ENCODE data around the gene EEF1AKMT3. TPM values are rescaled to one million over a fixed set of nuclear protein-coding genes. Genes with fewer than 3 reads are reported as not detected.

Gene EEF1AKMT3
- polyA plus RNA-seq, 1 donor = 8.0 TPM

DNA sequence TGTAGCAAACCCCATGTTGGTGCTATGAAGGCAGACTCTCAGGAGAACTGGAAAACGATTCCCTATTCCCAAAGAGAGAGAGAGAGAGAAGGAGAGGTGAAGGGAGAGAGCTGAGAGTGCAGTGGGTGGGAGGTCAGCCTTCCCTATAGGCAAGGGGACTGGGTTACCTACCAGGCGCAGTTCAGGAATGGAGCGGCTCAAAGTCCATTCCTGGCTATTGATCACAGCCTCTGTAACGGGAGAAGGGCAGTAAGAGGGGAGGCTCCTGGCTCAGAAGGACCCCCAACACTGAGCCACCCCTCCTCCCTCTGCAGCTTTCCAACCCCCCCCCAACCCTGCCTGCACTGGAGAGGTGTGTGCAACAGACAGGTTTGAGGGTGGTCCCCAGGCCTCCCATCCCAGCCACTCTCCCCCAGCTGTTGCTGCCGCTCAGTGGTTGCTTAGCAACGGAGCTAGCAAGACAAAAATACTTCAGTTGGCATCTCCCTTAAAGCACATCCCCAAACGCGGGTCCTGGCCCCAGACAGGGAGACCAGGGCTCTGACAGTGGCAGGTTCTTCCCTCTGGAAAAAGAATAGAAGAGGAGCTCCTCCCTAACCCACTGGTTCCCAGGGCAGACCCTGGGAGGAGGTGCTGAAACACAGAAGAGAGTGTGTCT is 37.1 kb upstream of the EEF1AKMT3 start:
- WGBS (ENCODE audit: insufficient coverage, low lambda C conversion rate) = no CpG with 5 or more reads among the region's 8 CpGs
- H3K4me1 ChIP-seq (ENCODE audit: control insufficient read depth, insufficient read depth, low read length) = peaks cover 8% of the 10 kb centered on the region
- peaks cover 7% of the 10 kb centered on the region for H3K9me3 ChIP-seq (ENCODE audit: control insufficient read depth, low read depth, low read length)
- no peaks in the 10 kb centered on the region for H3K36me3 ChIP-seq (ENCODE audit: control insufficient read depth, insufficient read depth, low read length)
- no peak overlapping the region for H3K4me3 ChIP-seq (ENCODE audit: low read length)
- DNase-seq = no peak
- peaks cover 98% of the 10 kb centered on the region for H3K27me3 ChIP-seq (ENCODE audit: control insufficient read depth, insufficient read depth, low read length)
- H3K27ac ChIP-seq (ENCODE audit: low read length) = no peak overlapping the region

DNA sequence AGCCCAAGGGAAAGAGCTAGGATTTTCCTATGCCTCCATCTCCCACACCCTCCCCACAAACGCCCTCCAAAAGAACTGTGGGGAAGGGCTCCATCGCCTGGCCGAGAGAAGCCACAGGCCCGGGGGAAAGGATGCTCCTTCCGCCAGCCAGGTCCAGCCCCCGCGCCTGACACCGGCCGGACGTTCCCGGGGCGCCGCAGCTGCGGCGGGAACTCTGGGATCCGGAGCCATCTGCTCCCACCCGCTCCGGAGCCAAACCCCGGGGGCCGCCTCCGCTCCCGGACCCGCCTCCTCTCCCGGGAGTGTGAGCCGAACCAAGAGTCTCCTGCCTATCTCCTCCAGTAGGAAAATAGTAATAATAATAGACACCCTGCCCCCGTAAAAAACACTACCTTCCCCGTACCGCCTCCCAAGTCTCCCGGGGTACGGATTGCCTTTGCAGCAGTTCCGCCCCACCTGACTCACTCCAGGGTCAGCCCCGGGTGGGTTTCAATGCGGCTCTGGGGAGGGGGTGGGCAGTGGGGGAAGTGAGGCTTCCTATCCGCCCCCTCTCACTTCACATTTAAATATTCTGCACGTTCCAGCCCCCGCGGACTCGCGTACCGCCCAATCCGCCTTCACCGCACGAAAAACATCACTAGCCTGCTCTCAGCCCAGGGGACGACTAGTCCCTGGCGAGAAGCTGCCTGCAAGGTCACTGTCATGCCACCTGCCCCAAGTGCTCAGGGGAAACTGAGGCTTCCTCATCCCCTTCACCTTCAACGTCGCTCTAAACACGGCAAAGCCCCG is 36.3 kb upstream of the EEF1AKMT3 start:
- H3K4me1 ChIP-seq (ENCODE audit: control insufficient read depth, insufficient read depth, low read length) = peaks cover 8% of the 10 kb centered on the region
- peaks cover 98% of the 10 kb centered on the region for H3K27me3 ChIP-seq (ENCODE audit: control insufficient read depth, insufficient read depth, low read length)
- H3K36me3 ChIP-seq (ENCODE audit: control insufficient read depth, insufficient read depth, low read length) = no peaks in the 10 kb centered on the region
- H3K27ac ChIP-seq (ENCODE audit: low read length) = no peak overlapping the region
- peaks cover 7% of the 10 kb centered on the region for H3K9me3 ChIP-seq (ENCODE audit: control insufficient read depth, low read depth, low read length)
- DNase-seq = no peak
- H3K4me3 ChIP-seq (ENCODE audit: low read length) = no peak overlapping the region
- no CpG with 5 or more reads among the region's 49 CpGs for WGBS (ENCODE audit: insufficient coverage, low lambda C conversion rate)

DNA sequence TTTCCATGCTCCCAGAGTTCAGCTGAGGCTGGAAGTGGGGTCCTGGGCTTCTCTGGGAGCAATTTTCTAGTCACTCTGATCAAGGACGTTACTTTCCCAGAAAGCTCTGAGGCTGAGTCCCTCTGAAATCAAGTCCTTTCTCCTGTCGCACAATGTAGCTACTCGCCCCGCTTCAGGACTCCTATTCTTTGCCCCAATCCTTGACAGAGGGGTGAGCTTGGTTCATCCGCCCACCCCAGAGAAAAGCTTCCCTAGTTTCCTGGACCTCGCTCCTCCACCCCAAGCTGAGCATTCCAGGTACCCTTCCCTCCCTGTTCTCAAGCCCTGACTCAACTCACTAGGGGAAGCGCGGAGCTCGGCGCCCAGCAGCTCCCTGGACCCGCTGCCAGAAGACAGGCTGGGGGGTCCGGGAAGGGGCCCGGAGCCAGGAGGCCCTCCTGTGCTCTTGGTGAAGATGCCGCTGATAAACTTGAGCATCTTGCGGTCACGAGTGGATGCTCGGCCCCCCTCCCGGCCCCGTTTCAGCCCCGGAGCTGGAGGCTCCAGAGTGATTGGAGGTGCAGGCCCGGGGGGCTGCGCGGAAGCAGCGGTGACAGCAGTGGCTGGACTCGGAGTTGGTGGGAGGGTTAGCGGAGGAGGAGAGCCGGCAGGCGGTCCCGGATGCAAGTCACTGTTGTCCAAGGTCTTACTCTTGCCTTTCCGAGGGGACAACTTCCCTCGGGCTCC is 35.5 kb upstream of the EEF1AKMT3 start:
- Histone ChIP-seq H3K9me3 (ENCODE audit: control insufficient read depth, low read depth, low read length) (peaks cover 7% of the 10 kb centered on the region), H3K4me3 (ENCODE audit: low read length) (no peak overlapping the region), H3K27me3 (ENCODE audit: control insufficient read depth, insufficient read depth, low read length) (peaks cover 98% of the 10 kb centered on the region), H3K4me1 (ENCODE audit: control insufficient read depth, insufficient read depth, low read length) (peaks cover 8% of the 10 kb centered on the region), H3K36me3 (ENCODE audit: control insufficient read depth, insufficient read depth, low read length) (no peaks in the 10 kb centered on the region), H3K27ac (ENCODE audit: low read length) (no peak overlapping the region)
- no peak for DNase-seq
- no CpG with 5 or more reads among the region's 31 CpGs for WGBS (ENCODE audit: insufficient coverage, low lambda C conversion rate)

DNA sequence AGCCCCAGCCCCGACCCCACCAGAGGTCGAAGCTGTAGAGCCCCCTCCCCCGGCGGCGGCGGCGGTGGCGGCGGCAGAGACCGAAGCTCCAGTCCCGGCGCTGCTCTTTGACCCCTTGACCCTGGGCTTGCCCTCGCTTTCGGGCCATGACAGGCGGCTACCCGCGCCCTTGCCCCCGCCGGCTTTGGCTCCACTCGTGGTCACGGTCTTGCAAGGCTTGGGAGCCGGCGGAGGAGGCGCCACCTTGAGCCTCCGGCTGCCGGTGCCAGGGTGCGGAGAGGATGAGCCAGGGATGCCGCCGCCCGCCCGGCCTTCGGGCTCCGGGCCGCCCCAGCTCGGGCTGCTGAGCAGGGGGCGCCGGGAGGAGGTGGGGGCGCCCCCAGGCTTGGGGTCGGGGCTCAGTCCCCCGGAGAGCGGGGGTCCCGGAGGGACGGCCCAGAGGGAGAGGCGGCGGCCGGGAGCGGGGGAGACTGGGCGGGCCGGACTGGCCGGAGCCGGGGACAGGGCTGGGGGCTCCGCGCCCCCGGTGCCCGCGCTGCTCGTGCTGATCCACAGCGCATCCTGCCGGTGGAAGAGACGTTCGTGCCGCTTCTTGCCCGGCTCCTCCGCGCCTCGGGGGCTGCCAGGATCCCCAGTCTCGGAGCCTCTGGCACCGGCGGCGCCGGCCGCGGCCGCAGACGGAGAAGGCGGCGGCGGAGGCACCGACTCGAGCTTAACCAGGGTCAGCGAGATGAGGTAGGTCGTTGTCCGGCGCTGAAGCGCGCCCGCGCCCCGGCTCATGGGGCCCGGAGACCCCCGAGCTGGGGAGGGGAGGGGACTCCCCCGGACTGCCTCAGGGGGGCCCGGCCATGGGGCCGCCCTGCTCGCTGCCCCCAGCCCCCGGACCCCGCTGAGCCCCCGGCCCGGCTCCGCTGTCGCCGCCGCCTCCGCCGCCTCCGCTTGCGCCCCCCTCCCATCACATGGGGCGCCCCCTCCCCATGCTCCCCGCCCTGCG is 34.6 kb upstream of the EEF1AKMT3 start:
- H3K27me3 ChIP-seq (ENCODE audit: control insufficient read depth, insufficient read depth, low read length) = peaks cover 97% of the 10 kb centered on the region
- H3K27ac ChIP-seq (ENCODE audit: low read length) = no peak overlapping the region
- H3K4me1 ChIP-seq (ENCODE audit: control insufficient read depth, insufficient read depth, low read length) = peaks cover 8% of the 10 kb centered on the region
- H3K4me3 ChIP-seq (ENCODE audit: low read length) = no peak overlapping the region
- peaks cover 7% of the 10 kb centered on the region for H3K9me3 ChIP-seq (ENCODE audit: control insufficient read depth, low read depth, low read length)
- no CpG with 5 or more reads among the region's 110 CpGs for WGBS (ENCODE audit: insufficient coverage, low lambda C conversion rate)
- DNase-seq = no peak
- no peaks in the 10 kb centered on the region for H3K36me3 ChIP-seq (ENCODE audit: control insufficient read depth, insufficient read depth, low read length)

DNA sequence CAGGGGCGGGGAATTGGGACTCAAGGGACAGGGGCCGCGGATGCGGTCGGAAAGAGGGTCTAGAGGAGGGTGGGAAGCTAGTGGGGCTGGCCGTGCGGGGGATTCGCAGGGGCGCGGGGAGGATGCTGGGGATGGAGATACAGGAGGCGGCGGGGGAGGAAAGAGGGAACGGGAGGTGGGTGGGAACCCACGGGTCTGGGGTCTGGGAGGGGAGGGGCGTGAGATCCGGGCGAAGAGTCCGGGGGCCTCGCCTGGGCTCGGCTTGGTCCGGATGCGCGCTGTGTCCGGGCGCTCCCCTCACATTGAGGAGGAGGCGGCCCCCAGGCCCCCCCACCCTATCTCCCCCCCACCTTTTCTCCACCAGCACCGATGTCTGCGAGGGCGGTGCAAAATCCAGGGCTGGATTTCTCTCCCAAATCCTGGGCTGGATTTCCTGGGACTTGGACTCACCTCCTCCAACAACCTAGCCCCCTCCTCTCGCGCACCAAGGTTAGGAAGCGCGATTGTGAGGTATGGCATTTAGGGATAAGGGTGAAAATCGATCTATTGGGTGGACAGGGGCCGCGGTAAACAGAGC is 33.7 kb upstream of the EEF1AKMT3 start, which contains the start of gene AGAP2:
TSS of gene AGAP2 (minus strand) at position 82 of the 577 bp plus-strand sequence. CDS start 496 bp downstream, outside the sequence.
- Histone ChIP-seq H3K4me3 (ENCODE audit: low read length) (no peak within 1 kb of the TSS), H3K4me1 (ENCODE audit: control insufficient read depth, insufficient read depth, low read length) (peaks cover 8% of the 10 kb centered on the region), H3K36me3 (ENCODE audit: control insufficient read depth, insufficient read depth, low read length) (no peaks in the 10 kb centered on the region), H3K27ac (ENCODE audit: low read length) (no peak within 1 kb of the TSS), H3K9me3 (ENCODE audit: control insufficient read depth, low read depth, low read length) (peaks cover 7% of the 10 kb centered on the region), H3K27me3 (ENCODE audit: control insufficient read depth, insufficient read depth, low read length) (peaks cover 89% of the 10 kb centered on the region)
- no CpG with 5 or more reads among the region's 36 CpGs for WGBS (ENCODE audit: insufficient coverage, low lambda C conversion rate)
- DNase-seq = no peak

DNA sequence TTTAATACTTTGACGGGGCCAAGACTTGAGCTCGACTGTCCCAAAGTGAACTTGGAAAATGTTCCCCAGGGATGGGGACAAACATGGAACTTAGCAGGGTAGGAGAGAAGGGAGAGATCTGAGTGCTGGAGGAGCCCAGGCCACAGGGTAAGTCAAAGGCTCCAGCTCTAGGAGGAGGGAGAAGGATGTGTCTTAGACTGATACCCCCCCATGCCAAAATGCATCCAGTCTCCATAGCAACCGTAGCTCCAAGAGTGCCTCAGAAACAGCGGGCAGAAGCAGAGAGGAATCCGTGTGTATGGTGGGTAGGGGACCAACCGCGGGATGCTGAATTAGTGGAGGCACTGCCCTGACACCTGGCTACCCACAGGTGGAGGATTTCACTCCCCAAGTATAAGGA is 33.0 kb upstream of the EEF1AKMT3 start:
- Histone ChIP-seq H3K27me3 (ENCODE audit: control insufficient read depth, insufficient read depth, low read length) (peaks cover 83% of the 10 kb centered on the region), H3K27ac (ENCODE audit: low read length) (no peak overlapping the region), H3K36me3 (ENCODE audit: control insufficient read depth, insufficient read depth, low read length) (no peaks in the 10 kb centered on the region), H3K9me3 (ENCODE audit: control insufficient read depth, low read depth, low read length) (peaks cover 7% of the 10 kb centered on the region), H3K4me3 (ENCODE audit: low read length) (no peak overlapping the region), H3K4me1 (ENCODE audit: control insufficient read depth, insufficient read depth, low read length) (peaks cover 13% of the 10 kb centered on the region)
- no CpG with 5 or more reads among the region's 7 CpGs for WGBS (ENCODE audit: insufficient coverage, low lambda C conversion rate)
- DNase-seq = no peak

DNA sequence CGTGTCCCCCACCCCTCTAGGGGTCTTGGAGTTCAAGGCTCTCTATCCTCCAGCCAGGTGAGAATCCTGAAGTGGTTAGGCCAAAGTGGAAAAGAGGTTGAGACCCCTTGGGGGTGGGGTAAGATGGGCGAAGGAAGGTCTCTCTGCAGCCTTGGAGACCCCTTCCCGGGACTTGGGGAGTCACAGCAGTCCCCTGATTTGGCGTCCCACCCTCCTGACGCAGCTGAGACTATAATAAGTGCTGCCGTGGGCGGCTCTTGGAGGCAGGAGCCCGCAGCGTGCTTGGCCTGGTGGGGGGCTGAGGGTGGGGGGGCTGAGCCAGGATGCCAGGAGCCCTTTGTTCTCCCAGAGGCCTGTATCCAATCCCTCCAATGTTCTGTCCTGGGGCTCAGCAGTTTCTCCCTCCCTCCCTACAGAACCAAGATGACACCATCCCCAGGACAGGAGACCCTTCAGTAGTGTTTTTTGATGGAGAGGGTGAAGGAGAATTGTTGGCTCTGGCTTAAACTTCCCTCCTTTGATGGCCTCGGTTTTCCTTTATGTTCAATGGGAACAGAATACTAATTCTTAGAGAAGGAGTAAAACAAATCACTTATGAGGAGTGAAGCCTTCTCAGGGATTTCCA is 32.4 kb upstream of the EEF1AKMT3 start:
- H3K36me3 ChIP-seq (ENCODE audit: control insufficient read depth, insufficient read depth, low read length) = no peaks in the 10 kb centered on the region
- H3K4me1 ChIP-seq (ENCODE audit: control insufficient read depth, insufficient read depth, low read length) = peaks cover 13% of the 10 kb centered on the region
- no CpG with 5 or more reads among the region's 10 CpGs for WGBS (ENCODE audit: insufficient coverage, low lambda C conversion rate)
- H3K27ac ChIP-seq (ENCODE audit: low read length) = no peak overlapping the region
- H3K27me3 ChIP-seq (ENCODE audit: control insufficient read depth, insufficient read depth, low read length) = peaks cover 76% of the 10 kb centered on the region
- DNase-seq = no peak
- H3K4me3 ChIP-seq (ENCODE audit: low read length) = no peak overlapping the region
- H3K9me3 ChIP-seq (ENCODE audit: control insufficient read depth, low read depth, low read length) = peaks cover 7% of the 10 kb centered on the region

DNA sequence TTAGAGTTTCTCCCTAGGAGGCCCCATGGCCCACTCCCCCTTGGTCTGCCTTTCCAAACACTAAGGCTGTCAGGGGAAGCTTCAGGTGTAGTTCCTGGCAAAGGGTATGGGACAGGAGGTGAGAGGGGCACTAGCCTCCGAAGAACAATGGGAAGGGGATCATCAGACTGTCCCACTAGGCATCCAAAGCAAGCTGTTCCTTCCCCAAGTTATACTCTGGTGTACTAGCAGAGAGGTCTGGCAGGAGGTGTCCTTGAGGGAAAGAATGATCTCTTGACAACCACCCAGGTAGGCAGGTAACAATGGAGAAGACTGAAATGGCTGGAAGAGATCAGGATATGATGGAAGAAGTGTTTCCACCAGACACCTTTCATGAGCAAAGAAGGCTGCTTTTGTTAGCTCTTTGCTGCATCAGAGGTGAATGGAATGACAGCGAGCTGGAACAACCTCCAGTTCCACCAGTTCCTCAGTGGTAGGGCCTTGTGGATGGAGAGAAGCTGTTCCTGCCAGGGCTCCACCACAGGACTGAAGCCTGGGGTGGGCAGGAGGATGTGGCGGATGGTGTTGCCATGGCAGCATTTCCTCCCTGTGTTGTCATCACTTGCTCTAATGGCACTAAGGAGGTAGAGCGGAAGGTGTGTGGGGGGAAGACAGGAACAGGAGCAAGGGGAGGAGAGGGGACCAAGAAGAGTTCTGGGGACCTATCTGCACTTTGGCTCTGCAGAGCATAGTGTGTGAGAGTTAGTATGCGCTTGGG is 31.6 kb upstream of the EEF1AKMT3 start:
- Histone ChIP-seq H3K9me3 (ENCODE audit: control insufficient read depth, low read depth, low read length) (peaks cover 7% of the 10 kb centered on the region), H3K4me3 (ENCODE audit: low read length) (no peak overlapping the region), H3K27me3 (ENCODE audit: control insufficient read depth, insufficient read depth, low read length) (peaks cover 68% of the 10 kb centered on the region), H3K27ac (ENCODE audit: low read length) (no peak overlapping the region), H3K4me1 (ENCODE audit: control insufficient read depth, insufficient read depth, low read length) (peaks cover 18% of the 10 kb centered on the region), H3K36me3 (ENCODE audit: control insufficient read depth, insufficient read depth, low read length) (no peaks in the 10 kb centered on the region)
- DNase-seq = no peak
- WGBS (ENCODE audit: insufficient coverage, low lambda C conversion rate) = no CpG with 5 or more reads among the region's 5 CpGs

DNA sequence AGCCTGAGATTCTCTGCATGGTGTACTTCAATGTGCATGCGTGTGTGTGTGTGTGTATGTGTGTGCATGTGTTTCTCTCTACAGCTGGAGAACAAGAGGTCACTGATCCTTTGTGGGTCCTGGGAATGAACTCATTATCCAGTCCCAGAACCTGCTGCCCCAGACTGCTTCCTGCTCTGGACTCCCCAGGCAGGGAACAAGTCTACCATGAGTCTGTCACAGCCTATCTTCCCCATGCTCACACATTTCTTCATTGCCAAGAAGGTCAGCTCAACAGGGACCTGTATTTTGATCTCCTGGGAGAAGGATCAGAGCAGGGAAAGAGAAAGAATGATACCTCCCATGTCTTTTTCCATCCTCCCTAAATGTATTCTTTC is 31.0 kb upstream of the EEF1AKMT3 start:
- Histone ChIP-seq H3K9me3 (ENCODE audit: control insufficient read depth, low read depth, low read length) (peaks cover 7% of the 10 kb centered on the region), H3K27me3 (ENCODE audit: control insufficient read depth, insufficient read depth, low read length) (peaks cover 62% of the 10 kb centered on the region), H3K4me3 (ENCODE audit: low read length) (no peak overlapping the region), H3K27ac (ENCODE audit: low read length) (no peak overlapping the region), H3K4me1 (ENCODE audit: control insufficient read depth, insufficient read depth, low read length) (peaks cover 19% of the 10 kb centered on the region), H3K36me3 (ENCODE audit: control insufficient read depth, insufficient read depth, low read length) (peaks cover 3% of the 10 kb centered on the region)
- WGBS (ENCODE audit: insufficient coverage, low lambda C conversion rate) = no CpG with 5 or more reads among the region's 1 CpG
- no peak for DNase-seq
